ENCODE measurements around the gene KSR1. TPM values are rescaled to one million over a fixed set of nuclear protein-coding genes. Genes with fewer than 3 reads are reported as not detected.

Gene KSR1
- total and polyA plus RNA-seq, 2 of the 8 experiments (the other 6 are each of a cell fraction or from before 2014, with no cell fraction given): 14.1 to 34.7 TPM

GRCh38 chr17:27610304-27610677, 154.0 kb downstream of the KSR1 start:
- 96% methylated on average over 4 of the region's 4 CpGs; no CpG with 5 or more reads in 1 of the 2 experiments for WGBS, 2 experiments (ENCODE audit: extremely low coverage in 1 of 2, insufficient coverage in 1 of 2, insufficient read length in 1 of 2, insufficient replicate concordance in 2 of 2, low coverage in 1 of 2, low lambda C conversion rate in 2 of 2, missing lambda C conversion rate in 1 of 2)
- POLR2A ChIA-PET (ENCODE audit: partially characterized antibody): no interaction called here

More at GRCh38 chr17:27610304-27610677, 154.0 kb downstream of the KSR1 start:
- Histone ChIP-seq H3K27ac (ENCODE audit: low read depth, low read length) (no peak overlapping the region), H2BK12ac (ENCODE audit: low read depth, low read length) (no peak overlapping the region), H3K9ac (replicated peaks in 1 of 4; ENCODE audit: extremely low read depth in 1 of 4, low read depth in 3 of 4, low read length in 3 of 4) (no peak overlapping the region), H3K4me3 (ENCODE audit: extremely low read depth in 1 of 4, insufficient read depth in 2 of 4, low read depth in 3 of 4, low read length in 4 of 4) (no peak overlapping the region), H3K36me3 (ENCODE audit: control insufficient read depth in 2 of 4, insufficient read depth in 4 of 4, low read length in 3 of 4) (peaks cover 3 to 15% (median 11%) of the 10 kb centered on the region in 4 experiments; a peak in 7 of 8 replicates), H4K91ac (replicated peaks; ENCODE audit: insufficient read length, low read length) (no peak overlapping the region), H3K79me1 (ENCODE audit: low read depth, low read length) (no peaks in the 10 kb centered on the region), H4K8ac (ENCODE audit: extremely low read depth, insufficient read depth, low read length) (no peak overlapping the region), H4K5ac (ENCODE audit: insufficient read length, low read depth, low read length) (no peak overlapping the region), H3K14ac (ENCODE audit: insufficient read length) (no peak overlapping the region), H3K56ac (replicated peaks; ENCODE audit: insufficient read length, low read depth, low read length) (no peak overlapping the region), H2BK5ac (ENCODE audit: low read depth, low read length) (no peak overlapping the region), H3K23me2 (ENCODE audit: low read depth, low read length) (no peaks in the 10 kb centered on the region), H2BK20ac (ENCODE audit: low read length) (no peak overlapping the region), H3K79me2 (ENCODE audit: control insufficient read depth in 1 of 2, insufficient read depth in 2 of 2, low read length in 2 of 2) (no peaks in the 10 kb centered on the region), H4K20me1 (replicated peaks in 1 of 2; ENCODE audit: control insufficient read depth in 1 of 2, insufficient read depth in 2 of 2, low read length in 2 of 2) (no peaks in the 10 kb centered on the region), H2BK120ac (replicated peaks; ENCODE audit: low read depth, low read length) (no peak overlapping the region), H3K4me1 (replicated peaks in 1 of 4; ENCODE audit: control insufficient read depth in 3 of 4, insufficient read depth in 4 of 4, low read length in 3 of 4) (no peaks in the 10 kb centered on the region), H3K18ac (ENCODE audit: extremely low read depth, low read length) (no peak overlapping the region), H2BK15ac (ENCODE audit: low read length) (no peak overlapping the region), H3K27me3 (replicated peaks in 1 of 4; ENCODE audit: control insufficient read depth in 3 of 4, extremely low read depth in 1 of 4, insufficient read depth in 3 of 4, low read length in 3 of 4) (no peaks in the 10 kb centered on the region), H2AFZ (ENCODE audit: low read length) (no peak overlapping the region), H3K9me3 (ENCODE audit: insufficient read depth in 2 of 2, low read depth in 1 of 2, low read length in 1 of 2) (no peaks in the 10 kb centered on the region), H2AK5ac (ENCODE audit: low read depth, low read length) (no peak overlapping the region), H3K4ac (replicated peaks; ENCODE audit: insufficient read length, low read depth, low read length) (no peak overlapping the region), H3K4me2 (ENCODE audit: insufficient read depth in 1 of 2, low read depth in 2 of 2, low read length in 2 of 2) (no peak overlapping the region), H3K23ac (ENCODE audit: insufficient read length) (no peak overlapping the region)
- TF ChIP-seq BACH1 (IDR thresholded peaks at IDR 0.05; ENCODE audit: low read length) (no peak), NRF1 (IDR thresholded peaks at IDR 0.05; ENCODE audit: low read depth, low read length) (no peak), POU5F1 (IDR thresholded peaks at IDR 0.05; ENCODE audit: low read depth, low read length) (no peak), E2F6 (IDR thresholded peaks at IDR 0.05) (no peak), HDAC6 (IDR thresholded peaks at IDR 0.05; ENCODE audit: low read depth, low read length) (no peak), TEAD4 (IDR thresholded peaks at IDR 0.05; ENCODE audit: low read depth, low read length) (no peak), SIX5 (IDR thresholded peaks at IDR 0.05; ENCODE audit: low read depth, low read length) (no peak), CREB1 (IDR thresholded peaks at IDR 0.05) (no peak), KDM5A (IDR thresholded peaks at IDR 0.05; ENCODE audit: low read length) (no peak), GABPA (IDR thresholded peaks at IDR 0.05; ENCODE audit: borderline replicate concordance, insufficient read depth, low read length) (no peak), BCL11A (IDR thresholded peaks at IDR 0.05; ENCODE audit: low read depth in 2 of 2, low read length in 2 of 2) (no peak), TBP (IDR thresholded peaks at IDR 0.05; ENCODE audit: low read depth, low read length) (no peak), CHD1 (IDR thresholded peaks at IDR 0.05; ENCODE audit: low read depth, low read length) (no peak)
- DNase-seq (ENCODE audit: low read depth in 1 of 2, low spot score in 2 of 2): no peak
- CTCF ChIA-PET (ENCODE audit: partially characterized antibody): interaction anchor here (0.7 to 13.1 kb wide), 20 partner anchors 8 to 256 kb away, joined by 3 to 305 read pairs (median 4); no protein-coding TSS in a partner anchor
- no peak for FAIRE-seq

Measured in H1 (cell line).